ENCODE measurements around the gene DDX24. TPM values are rescaled to one million over a fixed set of nuclear protein-coding genes. Genes with fewer than 3 reads are reported as not detected.

Gene DDX24
- total and polyA plus RNA-seq, 7 donors = 42.5 to 147 (median 109) TPM

DNA sequence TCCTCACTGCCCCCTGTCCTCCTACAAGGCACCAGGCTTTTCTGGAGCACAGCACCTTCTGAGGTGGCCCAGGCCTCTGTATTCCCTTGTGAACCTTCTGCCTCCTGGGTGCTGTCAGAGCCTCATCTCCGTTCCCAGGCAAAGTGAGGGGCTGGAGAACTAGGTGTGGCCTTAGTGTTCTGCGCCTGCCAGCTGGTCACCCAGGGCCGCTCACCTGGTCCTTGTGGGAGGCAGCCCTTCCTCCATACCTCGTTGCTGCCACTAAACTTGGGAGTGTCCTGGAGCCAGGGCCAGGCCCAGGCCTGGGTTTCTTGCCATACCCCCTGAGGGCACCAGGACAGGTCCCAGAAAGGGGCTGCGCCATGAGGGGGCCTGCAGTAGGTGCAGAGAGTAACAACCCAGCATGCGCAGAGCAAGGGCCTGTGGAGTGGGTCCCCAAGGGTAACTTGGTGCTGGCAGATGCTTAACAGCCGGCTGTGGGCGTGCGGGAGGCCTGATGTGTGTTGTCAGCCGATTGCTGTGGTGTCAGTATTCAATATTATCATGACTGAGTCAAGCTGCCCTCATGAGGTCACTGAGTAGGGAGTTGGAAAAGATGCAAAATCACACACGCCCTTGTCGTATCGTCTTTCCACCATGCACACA lies 37.8 kb downstream of the DDX24 start:
- peaks cover 3 to 45% (median 11%) of the 10 kb centered on the region in 4 donors for H3K36me3 ChIP-seq
- no peaks in the 10 kb centered on the region for H3K9me3 ChIP-seq
- peak; percentile 60 for DNase-seq
- WGBS, 2 donors = 83 to 90% methylated on average over 13 of the region's 13 CpGs
- TF ChIP-seq, protein P1, sequence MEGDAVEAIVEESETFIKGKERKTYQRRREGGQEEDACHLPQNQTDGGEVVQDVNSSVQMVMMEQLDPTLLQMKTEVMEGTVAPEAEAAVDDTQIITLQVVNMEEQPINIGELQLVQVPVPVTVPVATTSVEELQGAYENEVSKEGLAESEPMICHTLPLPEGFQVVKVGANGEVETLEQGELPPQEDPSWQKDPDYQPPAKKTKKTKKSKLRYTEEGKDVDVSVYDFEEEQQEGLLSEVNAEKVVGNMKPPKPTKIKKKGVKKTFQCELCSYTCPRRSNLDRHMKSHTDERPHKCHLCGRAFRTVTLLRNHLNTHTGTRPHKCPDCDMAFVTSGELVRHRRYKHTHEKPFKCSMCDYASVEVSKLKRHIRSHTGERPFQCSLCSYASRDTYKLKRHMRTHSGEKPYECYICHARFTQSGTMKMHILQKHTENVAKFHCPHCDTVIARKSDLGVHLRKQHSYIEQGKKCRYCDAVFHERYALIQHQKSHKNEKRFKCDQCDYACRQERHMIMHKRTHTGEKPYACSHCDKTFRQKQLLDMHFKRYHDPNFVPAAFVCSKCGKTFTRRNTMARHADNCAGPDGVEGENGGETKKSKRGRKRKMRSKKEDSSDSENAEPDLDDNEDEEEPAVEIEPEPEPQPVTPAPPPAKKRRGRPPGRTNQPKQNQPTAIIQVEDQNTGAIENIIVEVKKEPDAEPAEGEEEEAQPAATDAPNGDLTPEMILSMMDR (IDR thresholded peaks at IDR 0.05) = no peak
- no peak for TF ChIP-seq POLR2A (IDR thresholded peaks at IDR 0.05)
- no peak for TF ChIP-seq POLR2AphosphoS5 (IDR thresholded peaks at IDR 0.05)
- no peak for TF ChIP-seq EP300 (IDR thresholded peaks at IDR 0.05)
- intact Hi-C loops (cut with DNase I) = no loop called here
- peaks cover 0 to 16% (median 12%) of the 10 kb centered on the region in 4 donors for H3K4me1 ChIP-seq
- no peak overlapping the region for H3K4me3 ChIP-seq
- no peaks in the 10 kb centered on the region for H3K27me3 ChIP-seq
- H3K27ac ChIP-seq = no peak overlapping the region

- H3K27me3 ChIP-seq = no peaks in the 10 kb centered on the region
- no peak overlapping the region for H3K4me3 ChIP-seq
- peaks cover 0 to 16% (median 12%) of the 10 kb centered on the region in 4 donors for H3K4me1 ChIP-seq
- intact Hi-C loops (cut with DNase I) = no loop called here
- WGBS, 2 donors = 76 to 79% methylated on average over 12 of the region's 12 CpGs
- no peak for DNase-seq
- TF ChIP-seq EP300 (IDR thresholded peaks at IDR 0.05) (no peak), POLR2A (IDR thresholded peaks at IDR 0.05) (no peak), POLR2AphosphoS5 (IDR thresholded peaks at IDR 0.05) (no peak)
- TF ChIP-seq, protein P1 (IDR thresholded peaks at IDR 0.05) = no peak
- no peaks in the 10 kb centered on the region for H3K9me3 ChIP-seq
- H3K27ac ChIP-seq = peak overlapping the region in 1 of 4 donors; percentile 28
- peaks cover 0 to 39% (median 10%) of the 10 kb centered on the region in 4 donors for H3K36me3 ChIP-seq
Measured at GRCh38 chr14:94042433-94043091, 38.4 kb downstream of the DDX24 start.

DNA sequence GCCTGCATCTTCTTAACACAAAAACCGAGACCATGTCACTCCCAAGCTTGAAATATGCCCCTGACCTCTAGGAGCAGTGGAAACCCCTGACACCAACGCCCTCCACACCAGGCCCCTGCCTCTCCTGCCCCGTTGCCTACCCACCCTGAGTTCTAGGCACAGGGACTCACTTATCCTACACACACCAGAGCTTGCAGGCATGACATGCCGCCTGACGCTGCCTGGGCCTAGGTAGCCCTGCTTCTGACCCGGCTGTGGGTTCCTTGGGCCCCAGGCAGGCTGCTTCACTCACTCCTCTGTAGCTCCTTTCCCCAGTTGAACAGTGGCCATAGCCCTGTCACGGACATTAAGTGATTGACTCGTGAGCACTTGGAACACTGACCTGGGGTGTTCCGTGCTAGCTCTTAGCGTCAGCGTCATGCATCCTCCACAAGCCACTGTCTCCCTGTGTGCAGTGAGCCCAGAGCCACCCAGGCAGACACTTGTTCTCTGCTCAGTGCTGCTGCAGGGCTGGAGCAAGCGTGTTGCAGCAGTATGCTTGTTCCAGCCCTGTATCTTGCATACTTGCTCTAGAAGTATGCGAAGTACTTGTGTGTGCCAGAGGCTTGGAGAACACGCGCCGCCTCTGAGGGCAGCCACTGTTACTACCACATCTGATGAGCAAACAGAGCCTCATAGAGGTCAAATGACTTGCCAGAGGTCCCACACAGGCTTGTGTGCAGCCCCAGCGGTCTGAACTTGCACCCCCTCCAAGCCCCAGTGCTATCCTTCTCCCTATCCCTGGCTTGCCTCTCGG lies 39.3 kb downstream of the DDX24 start:
- intact Hi-C loops (cut with DNase I) = no loop called here
- TF ChIP-seq EP300 (IDR thresholded peaks at IDR 0.05) = no peak
- TF ChIP-seq, protein P1 (IDR thresholded peaks at IDR 0.05) = no peak
- no peak for TF ChIP-seq POLR2AphosphoS5 (IDR thresholded peaks at IDR 0.05)
- no peak for TF ChIP-seq POLR2A (IDR thresholded peaks at IDR 0.05)
- peaks cover 0 to 16% (median 12%) of the 10 kb centered on the region in 4 donors for H3K4me1 ChIP-seq
- H3K27ac ChIP-seq = peak overlapping the region in 1 of 4 donors; percentile 28
- H3K9me3 ChIP-seq = no peaks in the 10 kb centered on the region
- no peak overlapping the region for H3K4me3 ChIP-seq
- H3K27me3 ChIP-seq = no peaks in the 10 kb centered on the region
- WGBS, 2 donors = 85 to 88% methylated on average over 18 of the region's 18 CpGs
- DNase-seq = no peak
- peaks cover 0 to 31% (median 4%) of the 10 kb centered on the region in 4 donors for H3K36me3 ChIP-seq

GRCh38 chr14:94040796-94041195 lies 40.2 kb downstream of the DDX24 start:
- H3K36me3 ChIP-seq = peaks cover 0 to 21% (median 3%) of the 10 kb centered on the region in 4 donors
- intact Hi-C loops (cut with DNase I) = no loop called here
- no peak for DNase-seq
- WGBS, 2 donors = 88 to 92% methylated on average over 13 of the region's 13 CpGs
- H3K27me3 ChIP-seq = no peaks in the 10 kb centered on the region
- TF ChIP-seq EP300 (IDR thresholded peaks at IDR 0.05) = no peak
- H3K4me1 ChIP-seq = peaks cover 0 to 18% (median 13%) of the 10 kb centered on the region in 4 donors
- no peaks in the 10 kb centered on the region for H3K9me3 ChIP-seq
- no peak overlapping the region for H3K4me3 ChIP-seq
- H3K27ac ChIP-seq = no peak overlapping the region

GRCh38 chr14:94040247-94040646 lies 40.8 kb downstream of the DDX24 start:
- H3K4me3 ChIP-seq = no peak overlapping the region
- 87 to 91% methylated on average over 5 of the region's 5 CpGs for WGBS, 2 donors
- DNase-seq = no peak
- intact Hi-C loops (cut with DNase I) = no loop called here
- H3K9me3 ChIP-seq = no peaks in the 10 kb centered on the region
- no peaks in the 10 kb centered on the region for H3K27me3 ChIP-seq
- TF ChIP-seq POLR2AphosphoS5 (IDR thresholded peaks at IDR 0.05) = no peak
- no peak for TF ChIP-seq POLR2A (IDR thresholded peaks at IDR 0.05)
- TF ChIP-seq EP300 (IDR thresholded peaks at IDR 0.05) = no peak
- TF ChIP-seq, protein P1 (IDR thresholded peaks at IDR 0.05) = no peak
- no peak overlapping the region for H3K27ac ChIP-seq
- peaks cover 0 to 18% (median 13%) of the 10 kb centered on the region in 4 donors for H3K4me1 ChIP-seq
- peaks cover 0 to 16% (median 1%) of the 10 kb centered on the region in 4 donors for H3K36me3 ChIP-seq

Measured in sigmoid colon (tissue), 7 donors.